IPS-18c (cell line): Measurements from ENCODE around the gene NR4A1.
A peak's percentile ranks its signal among the peaks of the same experiment; 100 is the strongest.

Experiments
- H3K4me3 ChIP-seq: 2 replicates; pipeline ENCODE4 v1.7.0; 2013; ENCODE audit warnings: low read depth, mild to moderate bottlenecking, low read length, moderate library complexity; ENCODE audit not compliant: insufficient read depth
- H3K9me3 ChIP-seq: one replicate; pipeline ENCODE4 v1.6.1; 2013; ENCODE audit warnings: mild to moderate bottlenecking, low read length, moderate library complexity; ENCODE audit not compliant: control insufficient read depth, insufficient read depth

NR4A1 gene

GRCh38 chr12:52050758-52051541 lies at the start of gene NR4A1:
Gene NR4A1 (plus strand): TSS chr12:52051442. CDS start chr12:52054329, 2,887 bp downstream.
- peaks cover 5% of the 10 kb centered on the region for H3K9me3 ChIP-seq
- peak within 1 kb of the TSS; percentile 78 for H3K4me3 ChIP-seq

GRCh38 chr12:52003016-52003550 lies 48.2 kb upstream of the NR4A1 start:
- H3K9me3 ChIP-seq, result no peaks in the 10 kb centered on the region
- no peak overlapping the region for H3K4me3 ChIP-seq

GRCh38 chr12:52003591-52003990 lies 47.7 kb upstream of the NR4A1 start:
- no peak overlapping the region for H3K4me3 ChIP-seq

GRCh38 chr12:52004042-52004648 lies 47.1 kb upstream of the NR4A1 start:
- no peak overlapping the region for H3K4me3 ChIP-seq

More at GRCh38 chr12:52003591-52003990, 47.7 kb upstream of the NR4A1 start:
- no peaks in the 10 kb centered on the region for H3K9me3 ChIP-seq

GRCh38 chr12:52005218-52005902 lies 45.9 kb upstream of the NR4A1 start:
- Histone ChIP-seq H3K9me3 (no peaks in the 10 kb centered on the region), H3K4me3 (no peak overlapping the region)

More at GRCh38 chr12:52004042-52004648, 47.1 kb upstream of the NR4A1 start:
- H3K9me3 ChIP-seq, result no peaks in the 10 kb centered on the region

GRCh38 chr12:52005903-52006703 lies 45.1 kb upstream of the NR4A1 start:
- Histone ChIP-seq H3K4me3 (peak overlapping the region; percentile 71; the same call in 1 of the 2 replicates), H3K9me3 (no peaks in the 10 kb centered on the region)

GRCh38 chr12:52006726-52007157 lies 44.5 kb upstream of the NR4A1 start, which contains the start of gene TAMALIN:
Gene TAMALIN (plus strand): TSS chr12:52006946. CDS start chr12:52007020, 74 bp downstream.
- no peaks in the 10 kb centered on the region for H3K9me3 ChIP-seq
- peak within 1 kb of the TSS; percentile 71 for H3K4me3 ChIP-seq

- Histone ChIP-seq H3K4me3 (peak overlapping the region; percentile 71), H3K9me3 (no peaks in the 10 kb centered on the region)
Observed at GRCh38 chr12:52007158-52007921, 43.9 kb upstream of the NR4A1 start.

- Histone ChIP-seq H3K4me3 (no peak overlapping the region; the same call in 1 of the 2 replicates), H3K9me3 (no peaks in the 10 kb centered on the region)
Observed at GRCh38 chr12:52007982-52008510, 43.2 kb upstream of the NR4A1 start.

GRCh38 chr12:52009081-52009751 lies 42.0 kb upstream of the NR4A1 start:
- Histone ChIP-seq H3K9me3 (no peaks in the 10 kb centered on the region), H3K4me3 (no peak overlapping the region)

- Histone ChIP-seq H3K4me3 (no peak overlapping the region), H3K9me3 (no peaks in the 10 kb centered on the region)
Observed at GRCh38 chr12:52010152-52010622, 41.1 kb upstream of the NR4A1 start.

GRCh38 chr12:52010692-52011601 lies 40.3 kb upstream of the NR4A1 start:
- H3K4me3 ChIP-seq, result no peak overlapping the region
- H3K9me3 ChIP-seq, result no peaks in the 10 kb centered on the region

- H3K9me3 ChIP-seq, result no peaks in the 10 kb centered on the region
Observed at GRCh38 chr12:52011602-52012214, 39.5 kb upstream of the NR4A1 start.

GRCh38 chr12:52013626-52014310 lies 37.5 kb upstream of the NR4A1 start:
- Histone ChIP-seq H3K9me3 (no peaks in the 10 kb centered on the region), H3K4me3 (no peak overlapping the region)

More at GRCh38 chr12:52011602-52012214, 39.5 kb upstream of the NR4A1 start:
- no peak overlapping the region for H3K4me3 ChIP-seq
